Stimulated activated CD4-positive, alpha-beta T cell treated with anti-CD3 and anti-CD28 coated beads, Interleukin-12 subunit alpha, Interleukin-12 subunit beta, amount 100 ng/mL, for 48 hours (primary cell): ENCODE results near the gene ADORA2A.

ENCODE experiments used
- DNase-seq, 3 donors: peaks; one replicate each; pipeline ENCODE4 v3.0.0-alpha.2; 2020; ENCODE audit warnings: low read depth in 2 of 3, low spot score in 1 of 3

The ADORA2A gene

GRCh38 chr22:24431309-24432034 is 4.1 kb downstream of the ADORA2A start:
- DNase-seq, result no peak

GRCh38 chr22:24432059-24432853 is 4.9 kb downstream of the ADORA2A start:
- no peak for DNase-seq

- no peak for DNase-seq
Observed at GRCh38 chr22:24433001-24433827, 5.8 kb downstream of the ADORA2A start.

GRCh38 chr22:24433828-24434470 is 6.5 kb downstream of the ADORA2A start:
- peak in 1 of 3 donors; percentile 60 for DNase-seq

GRCh38 chr22:24434471-24435322 is 7.3 kb downstream of the ADORA2A start:
- DNase-seq, result peak; percentile 59 to 75 (median 73)

GRCh38 chr22:24435323-24435645 is 7.9 kb downstream of the ADORA2A start:
- no peak for DNase-seq

- no peak for DNase-seq
Observed at GRCh38 chr22:24435861-24436371, 8.5 kb downstream of the ADORA2A start.

- no peak for DNase-seq
Observed at GRCh38 chr22:24436553-24436952, 9.2 kb downstream of the ADORA2A start.

GRCh38 chr22:24437091-24437490 is 9.7 kb downstream of the ADORA2A start:
- no peak for DNase-seq

GRCh38 chr22:24437741-24438328 is 10.4 kb downstream of the ADORA2A start:
- no peak for DNase-seq

- no peak for DNase-seq
Observed at GRCh38 chr22:24440270-24440717, 12.9 kb downstream of the ADORA2A start.

- DNase-seq, result no peak
Observed at GRCh38 chr22:24440718-24441405, 13.5 kb downstream of the ADORA2A start.

GRCh38 chr22:24441406-24442351 is 14.3 kb downstream of the ADORA2A start:
- DNase-seq, result no peak

- no peak for DNase-seq
Observed at GRCh38 chr22:24442352-24442744, 14.9 kb downstream of the ADORA2A start.

GRCh38 chr22:24443668-24444067 is 16.3 kb downstream of the ADORA2A start:
- DNase-seq, result no peak

GRCh38 chr22:24444251-24444650 is 16.9 kb downstream of the ADORA2A start:
- no peak for DNase-seq

GRCh38 chr22:24444729-24445466 is 17.5 kb downstream of the ADORA2A start:
- no peak for DNase-seq
